Hematopoietic multipotent progenitor cell treated with erythropoietin and hydrocortisone succinate and interleukin-3 and kit ligand, for 6 days (in vitro differentiated cells): Measurements from ENCODE around the gene LARP4.

Source experiments
- DNase-seq: peaks from one replicate; pipeline ENCODE4 v3.0.0-alpha.2; 2015

LARP4 gene

GRCh38 chr12:50528800-50529199 is 128.1 kb downstream of the LARP4 start:
- no peak for DNase-seq

- DNase-seq: no peak
These were observed 128.7 kb downstream of the LARP4 start for GRCh38 chr12:50529345-50529744.
